ENCODE measurements around the gene C17orf107.

The C17orf107 gene

DNA sequence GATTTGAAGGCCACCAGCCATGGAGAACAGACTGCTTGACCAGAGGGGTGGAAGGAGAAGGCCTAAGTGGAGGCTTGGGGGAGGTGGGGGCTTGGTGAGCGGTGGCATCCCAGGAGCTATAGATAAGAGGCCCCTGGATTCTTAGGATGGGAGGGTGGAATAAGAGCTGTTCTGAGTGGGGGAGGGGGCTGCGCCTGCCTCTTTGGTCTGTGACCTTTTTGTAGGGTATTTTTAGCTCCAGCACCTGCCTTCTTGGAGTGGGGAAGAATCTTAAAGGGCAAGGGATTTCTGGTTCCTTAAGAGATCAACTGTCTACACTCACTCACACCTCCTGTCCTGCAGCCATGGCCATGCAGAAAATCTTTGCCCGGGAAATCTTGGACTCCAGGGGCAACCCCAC, 52.1 kb downstream of the C17orf107 start:
- no peak for DNase-seq

All from NCI-H1417 treated with DMSO at 0.1 percent for 48 hours (cell line).